ENCODE data around the gene RIN2.

RIN2 gene

GRCh38 chr20:19758133-19758500 is at the start of gene RIN2:
TSS of gene RIN2 (plus strand) at chr20:19758258. CDS start at chr20:19889602, 131,344 bp downstream.
- DNase-seq = no peak

- no peak for DNase-seq
These were observed 48.3 kb upstream of the RIN2 start for GRCh38 chr20:19709635-19710335.

- DNase-seq = no peak
These were observed 47.5 kb upstream of the RIN2 start for GRCh38 chr20:19710336-19711120.

- no peak for DNase-seq
These were observed 46.9 kb upstream of the RIN2 start for GRCh38 chr20:19711126-19711525.

- DNase-seq = no peak
These were observed 45.3 kb upstream of the RIN2 start for GRCh38 chr20:19712721-19713260.

GRCh38 chr20:19713822-19714578 is 44.1 kb upstream of the RIN2 start:
- no peak for DNase-seq

GRCh38 chr20:19714579-19714840 is 43.5 kb upstream of the RIN2 start:
- no peak for DNase-seq

GRCh38 chr20:19715986-19716385 is 42.1 kb upstream of the RIN2 start:
- no peak for DNase-seq

- no peak for DNase-seq
These were observed 39.2 kb upstream of the RIN2 start for GRCh38 chr20:19718880-19719279.

GRCh38 chr20:19720991-19721390 is 37.1 kb upstream of the RIN2 start:
- DNase-seq = no peak

GRCh38 chr20:19723051-19723450 is 35.0 kb upstream of the RIN2 start:
- no peak for DNase-seq

GRCh38 chr20:19723813-19724430 is 34.1 kb upstream of the RIN2 start:
- DNase-seq = no peak

GRCh38 chr20:19725373-19725772 is 32.7 kb upstream of the RIN2 start:
- no peak for DNase-seq

- no peak for DNase-seq
These were observed 32.1 kb upstream of the RIN2 start for GRCh38 chr20:19725814-19726525.

GRCh38 chr20:19727251-19727847 is 30.7 kb upstream of the RIN2 start:
- no peak for DNase-seq

GRCh38 chr20:19729672-19730071 is 28.4 kb upstream of the RIN2 start:
- DNase-seq = no peak

GRCh38 chr20:19730706-19731105 is 27.4 kb upstream of the RIN2 start:
- no peak for DNase-seq

GRCh38 chr20:19734811-19735210 is 23.2 kb upstream of the RIN2 start:
- no peak for DNase-seq

- peak; percentile 86 for DNase-seq
These were observed 22.6 kb upstream of the RIN2 start for GRCh38 chr20:19735446-19735845.

GRCh38 chr20:19737025-19737424 is 21.0 kb upstream of the RIN2 start:
- peak; percentile 45 for DNase-seq

- DNase-seq = no peak
These were observed 19.1 kb upstream of the RIN2 start for GRCh38 chr20:19738951-19739350.

- no peak for DNase-seq
These were observed 18.7 kb upstream of the RIN2 start for GRCh38 chr20:19739351-19739750.
